B cell (primary cell): Measurements from ENCODE around the gene H19. TPM values are rescaled to one million over a fixed set of nuclear protein-coding genes. Genes with fewer than 3 reads are reported as not detected.

ENCODE experiments used
- ATAC-seq: fragments of 200-7000 bp; cut with Tn5 transposase; one replicate; pipeline ENCODE4 v1.10.0; 2021; ENCODE audit warnings: low read depth, mild to moderate bottlenecking, moderate number of reproducible peaks, moderate library complexity
- CTCF ChIA-PET: fragments of 350-600 bp; sonication (Branson Sonifier 250); formaldehyde crosslinking; loops from one replicate; lab custom pipeline; 2021; ENCODE audit warnings: antibody characterized with exemption, inconsistent platforms; lab: Charles Lee
- POLR2A ChIA-PET: fragments of 350-600 bp; sonication (Branson Sonifier 250); formaldehyde crosslinking; loops from one replicate; lab custom pipeline; 2021; ENCODE audit warnings: antibody characterized with exemption; lab: Charles Lee
- DNase-seq: peaks from one replicate; pipeline ENCODE4 v3.0.0; 2013
- H2AFZ ChIP-seq: 2 replicates; pipeline ENCODE4 v1.6.1; 2012; ENCODE audit warnings: mild to moderate bottlenecking, low read depth, low read length; ENCODE audit not compliant: insufficient read depth, poor library complexity, severe bottlenecking
- H3K27ac ChIP-seq, 2 donors: 1 replicate in 1 of 2; 2 replicates in 1 of 2; pipeline ENCODE4 v1.5.1; 2012 to 2013; ENCODE audit warnings: low read length in 2 of 2, mild to moderate bottlenecking in 2 of 2, moderate library complexity in 1 of 2
- H3K27me3 ChIP-seq, 4 experiments: fragments of 200-600 bp in 1 of 4; sonication (generic) in 1 of 4; replicated peaks in 1 of 4; 1 replicate in 2 of 4; 2 replicates in 2 of 4; pipeline versions ENCODE4 v1.6.1 to v1.7.0; 2013 to 2016; ENCODE audit warnings: low read length in 3 of 4, mild to moderate bottlenecking in 2 of 4, mixed read lengths in 1 of 4, moderate library complexity in 1 of 4; ENCODE audit not compliant: insufficient read depth in 4 of 4, control insufficient read depth in 3 of 4; ENCODE audit errors: control extremely low read depth in 1 of 4
- H3K36me3 ChIP-seq, 2 experiments: replicated peaks in 1 of 2; 1 replicate in 1 of 2; 2 replicates in 1 of 2; pipeline versions ENCODE4 v1.6.1 to v1.7.1; 2013; ENCODE audit warnings: low read length in 1 of 2; ENCODE audit not compliant: insufficient read depth in 2 of 2, control insufficient read depth in 1 of 2; ENCODE audit errors: control extremely low read depth in 1 of 2, extremely low read depth in 1 of 2
- H3K4me1 ChIP-seq, 2 donors: fragments of 200-600 bp in 1 of 2; sonication (generic) in 1 of 2; 1 replicate in 1 of 2; 2 replicates in 1 of 2; pipeline versions ENCODE4 v1.5.1 to v1.6.1; 2013 to 2017; ENCODE audit warnings: low read length in 2 of 2; ENCODE audit not compliant: control insufficient read depth in 2 of 2, insufficient read depth in 2 of 2
- H3K4me2 ChIP-seq: replicated peaks from 2 replicates; pipeline ENCODE3; 2012; ENCODE audit warnings: mild to moderate bottlenecking, low read depth, low read length; ENCODE audit not compliant: poor library complexity, severe bottlenecking
- H3K4me3 ChIP-seq, 5 experiments: fragments of 200-600 bp in 1 of 5; sonication (generic) in 1 of 5; 1 replicate in 3 of 5; 2 replicates in 2 of 5; pipeline versions ENCODE4 v1.5.1 to v1.7.0; 2011 to 2016; ENCODE audit warnings: low read length in 4 of 5, mild to moderate bottlenecking in 4 of 5, low read depth in 2 of 5, control low read depth in 1 of 5, moderate library complexity in 1 of 5; ENCODE audit not compliant: insufficient read depth in 1 of 5; ENCODE audit errors: control extremely low read depth in 1 of 5, extremely low read depth in 1 of 5
- H3K79me2 ChIP-seq: fragments of 200-600 bp; sonication (generic); one replicate; pipeline ENCODE4 v1.6.0; 2016; ENCODE audit warnings: low read length; ENCODE audit not compliant: control insufficient read depth, insufficient read depth
- H3K9ac ChIP-seq: fragments of 200-600 bp; sonication (generic); 2 replicates; pipeline ENCODE4 v1.6.1; 2017; ENCODE audit warnings: mild to moderate bottlenecking, low read length, moderate library complexity
- H3K9me3 ChIP-seq, 3 donors: one replicate each; pipeline versions ENCODE4 v1.6.1 to v1.7.1; 2013; ENCODE audit warnings: low read length in 2 of 3; ENCODE audit not compliant: control insufficient read depth in 2 of 3, insufficient read depth in 1 of 3; ENCODE audit errors: control extremely low read depth in 1 of 3
- H4K20me1 ChIP-seq: 2 replicates; pipeline ENCODE4 v1.6.0; 2012; ENCODE audit warnings: mild to moderate bottlenecking, low read length; ENCODE audit not compliant: insufficient read depth, control insufficient read depth, poor library complexity, severe bottlenecking
- H3K27ac Mint-ChIP-seq: one replicate; pipeline ENCODE4 v1.8.0; 2021; ENCODE audit warnings: mixed read lengths
- H3K27me3 Mint-ChIP-seq: one replicate; pipeline ENCODE4 v1.8.0; 2021; ENCODE audit warnings: mixed read lengths
- H3K4me1 Mint-ChIP-seq: one replicate; pipeline ENCODE4 v1.8.0; 2021; ENCODE audit warnings: mixed read lengths
- H3K4me3 Mint-ChIP-seq: one replicate; pipeline ENCODE4 v1.8.0; 2021; ENCODE audit warnings: mixed read lengths
- H3K9me3 Mint-ChIP-seq: one replicate; pipeline ENCODE4 v1.8.0; 2022; ENCODE audit warnings: mixed read lengths; ENCODE audit not compliant: insufficient read depth
- CTCF ChIP-seq: fragments of 200-600 bp; IDR thresholded peaks from one replicate; pipeline ENCODE4 v1.8.0; 2022; ENCODE audit warnings: antibody characterized with exemption, mild to moderate bottlenecking
- EZH2 ChIP-seq: IDR thresholded peaks from 2 replicates; pipeline ENCODE4 v1.6.1; 2012; ENCODE audit warnings: borderline replicate concordance, low read depth, mild to moderate bottlenecking, moderate library complexity, low read length; ENCODE audit not compliant: insufficient read depth, poor library complexity, severe bottlenecking
- WGBS: methylation state at CpG from one replicate; pipeline ENCODE4 v1.1.5; 2013; ENCODE audit warnings: missing lambda C conversion rate; ENCODE audit not compliant: insufficient coverage; 5-methylcytosine and 5-hydroxymethylcytosine counted together
- intact Hi-C: fragments of 100-400 bp; cut with micrococcal nuclease; formaldehyde crosslinking; loops from one replicate; pipeline ENCODE4 v1.10.0; 2022
- polyA plus RNA-seq: library from polyadenylated mRNA; depleted of rRNA; stranded (reverse); fragments of >200 nt; gene quantifications from 2 replicates; pipeline ENCODE4 v1.2.3, GENCODE V29; 2012
- total RNA-seq, 2 donors: library from RNA; stranded (reverse); fragments of 120-200 nt in 1 of 2; gene quantifications; 1 replicate in 1 of 2; 2 replicates in 1 of 2; pipeline versions ENCODE4 v1.2.3 to v1.2.4, GENCODE V29; 2013 to 2022

H19 gene
- total and polyA plus RNA-seq, 2 donors (not counting 1 experiment from before 2014, with no cell fraction given): not detected

GRCh38 chr11:1964348-1964747 lies 33.3 kb downstream of the H19 start:
- H2AFZ ChIP-seq: no peak overlapping the region
- no peaks in the 10 kb centered on the region for H3K27me3 Mint-ChIP-seq
- H3K4me3 ChIP-seq: no peak overlapping the region
- no peak overlapping the region for H3K4me3 Mint-ChIP-seq
- no peaks in the 10 kb centered on the region for H4K20me1 ChIP-seq
- H3K4me1 ChIP-seq: no peaks in the 10 kb centered on the region
- H3K4me1 Mint-ChIP-seq: no peaks in the 10 kb centered on the region
- no peak for DNase-seq
- no peak overlapping the region for H3K4me2 ChIP-seq
- no peaks in the 10 kb centered on the region for H3K9me3 Mint-ChIP-seq
- CTCF ChIA-PET: no interaction called here
- TF ChIP-seq CTCF (no peak), EZH2 (no peak)
- H3K27ac ChIP-seq: no peak overlapping the region
- intact Hi-C loops: no loop called here
- no peaks in the 10 kb centered on the region for H3K79me2 ChIP-seq
- H3K9ac ChIP-seq: no peak overlapping the region
- ATAC-seq: no peak
- WGBS: no CpG with 5 or more reads among the region's 17 CpGs
- no peak overlapping the region for H3K27ac Mint-ChIP-seq
- H3K36me3 ChIP-seq: no peaks in the 10 kb centered on the region
- POLR2A ChIA-PET: no interaction called here
- no peaks in the 10 kb centered on the region for H3K27me3 ChIP-seq
- no peaks in the 10 kb centered on the region for H3K9me3 ChIP-seq

GRCh38 chr11:1963864-1964263 lies 33.8 kb downstream of the H19 start:
- Histone ChIP-seq H4K20me1 (no peaks in the 10 kb centered on the region), H3K9ac (no peak overlapping the region), H3K4me1 (no peaks in the 10 kb centered on the region), H3K4me2 (no peak overlapping the region), H3K9me3 (no peaks in the 10 kb centered on the region), H3K79me2 (no peaks in the 10 kb centered on the region), H3K4me3 (no peak overlapping the region), H3K36me3 (no peaks in the 10 kb centered on the region), H3K27ac (no peak overlapping the region), H2AFZ (no peak overlapping the region), H3K27me3 (no peaks in the 10 kb centered on the region)
- DNase-seq (no peak), ATAC-seq (no peak)
- ChIA-PET POLR2A (no interaction called here), CTCF (no interaction called here)
- WGBS: no CpG with 5 or more reads among the region's 20 CpGs
- Mint-ChIP-seq H3K27me3 (no peaks in the 10 kb centered on the region), H3K4me1 (no peaks in the 10 kb centered on the region), H3K27ac (no peak overlapping the region), H3K4me3 (no peak overlapping the region), H3K9me3 (no peaks in the 10 kb centered on the region)
- intact Hi-C loops: no loop called here
- TF ChIP-seq EZH2: no peak
- no peak for TF ChIP-seq CTCF
